Gastroesophageal sphincter (tissue), 4 donors: Measurements from ENCODE around the gene C8G. TPM values are rescaled to one million over a fixed set of nuclear protein-coding genes. Genes with fewer than 3 reads are reported as not detected.

Source experiments
- ATAC-seq: fragments of 150-250 bp; one replicate; pipeline ENCODE4 v1.9.1; 2016; ENCODE audit warnings: mild to moderate bottlenecking, moderate library complexity
- H3K27ac ChIP-seq, 4 donors: fragments of 200-600 bp; sonication (generic) in 3 of 4; 1 replicate in 3 of 4; 2 replicates in 1 of 4; pipeline ENCODE4 v1.5.1; 2016 to 2019
- H3K27me3 ChIP-seq: fragments of 200-600 bp; sonication (generic); one replicate; pipeline ENCODE4 v1.5.1; 2019
- H3K36me3 ChIP-seq, 2 donors: fragments of 200-600 bp; sonication (generic); one replicate each; pipeline ENCODE4 v1.5.1; 2019; ENCODE audit warnings: control low read depth in 1 of 2
- H3K4me1 ChIP-seq, 3 donors: fragments of 200-600 bp; sonication (generic); 1 replicate in 2 of 3; 2 replicates in 1 of 3; pipeline ENCODE4 v1.5.1; 2016 to 2019; ENCODE audit warnings: control low read depth in 2 of 3
- H3K4me3 ChIP-seq, 2 donors: fragments of 200-600 bp; sonication (generic); one replicate each; pipeline ENCODE4 v1.5.1; 2019; ENCODE audit warnings: mild to moderate bottlenecking in 1 of 2, moderate library complexity in 1 of 2
- H3K9me3 ChIP-seq, 3 donors: fragments of 200-600 bp; sonication (generic); one replicate each; pipeline ENCODE4 v1.5.1; 2017 to 2019; ENCODE audit warnings: control low read depth in 2 of 3
- EP300 ChIP-seq: sonication (generic); formaldehyde crosslinking; IDR thresholded peaks from one replicate; pipeline ENCODE4 v1.6.1; 2017; ENCODE audit warnings: antibody characterized with exemption, mild to moderate bottlenecking
- POLR2A ChIP-seq, 2 donors: fragments of 450-650 bp; IDR thresholded peaks; one replicate each; pipeline ENCODE4 v1.6.1; 2017; ENCODE audit warnings: antibody characterized with exemption in 2 of 2, mild to moderate bottlenecking in 2 of 2, moderate library complexity in 1 of 2
- POLR2AphosphoS5 ChIP-seq: sonication (generic); formaldehyde crosslinking; IDR thresholded peaks from one replicate; pipeline ENCODE4 v1.6.1; 2017; ENCODE audit warnings: antibody characterized with exemption
- WGBS, 2 donors: methylation state at CpG; one replicate each; pipeline ENCODE4 v1.1.5; 2018; ENCODE audit warnings: low coverage in 1 of 2; 5-methylcytosine and 5-hydroxymethylcytosine counted together
- total RNA-seq, 4 donors: library from RNA; depleted of rRNA; stranded (reverse); fragments of >200 nt; gene quantifications; one replicate each; pipeline ENCODE4 v1.1.0, GENCODE V29; 2016
- TF ChIP-seq, protein P1 (sequence below), 4 experiments: fragments of 200-600 bp in 2 of 4; fragments of 450-650 bp in 2 of 4; sonication (generic) in 1 of 4; IDR thresholded peaks; one replicate each; pipeline ENCODE4 v1.5.1; 2017 to 2019; ENCODE audit warnings: antibody characterized with exemption in 4 of 4, mild to moderate bottlenecking in 2 of 4, moderate library complexity in 2 of 4

The C8G gene
- total RNA-seq, 4 donors from 2014 or later: not detected

DNA sequence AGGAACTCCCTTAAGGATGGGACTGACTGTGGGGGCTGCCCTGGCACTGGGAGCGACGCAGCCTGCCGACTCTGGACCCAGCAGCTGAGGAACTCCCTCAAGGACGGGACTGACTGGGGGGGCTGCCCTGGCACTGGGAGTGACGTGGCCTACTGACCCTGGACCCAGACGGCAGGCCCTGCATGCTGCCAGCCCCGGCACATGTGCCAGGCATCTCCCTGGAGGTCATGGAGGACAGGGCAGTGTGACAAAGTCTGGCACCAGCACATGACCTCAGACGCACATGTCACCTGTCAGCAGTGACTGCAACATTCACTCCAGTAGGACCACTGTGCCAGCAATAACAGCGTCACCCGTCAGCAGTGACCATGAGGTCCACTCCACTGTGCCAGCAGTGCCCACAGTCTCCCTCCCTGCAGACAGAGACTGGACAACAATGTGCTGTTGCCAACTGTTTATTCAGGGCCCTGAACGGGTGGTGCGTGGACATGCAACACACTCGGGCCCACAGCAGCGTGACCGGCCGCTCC, 5.0 kb upstream of the C8G start:
- H3K27me3 ChIP-seq: no peaks in the 10 kb centered on the region
- no peak overlapping the region for H3K4me3 ChIP-seq
- no peak for ATAC-seq
- WGBS, 2 donors: 75% methylated on average over 2 of the region's 16 CpGs; no CpG with 5 or more reads in 1 of the 2 donors
- TF ChIP-seq POLR2A (IDR thresholded peaks at IDR 0.05) (no peak), POLR2AphosphoS5 (no peak), EP300 (no peak)
- TF ChIP-seq, protein P1, sequence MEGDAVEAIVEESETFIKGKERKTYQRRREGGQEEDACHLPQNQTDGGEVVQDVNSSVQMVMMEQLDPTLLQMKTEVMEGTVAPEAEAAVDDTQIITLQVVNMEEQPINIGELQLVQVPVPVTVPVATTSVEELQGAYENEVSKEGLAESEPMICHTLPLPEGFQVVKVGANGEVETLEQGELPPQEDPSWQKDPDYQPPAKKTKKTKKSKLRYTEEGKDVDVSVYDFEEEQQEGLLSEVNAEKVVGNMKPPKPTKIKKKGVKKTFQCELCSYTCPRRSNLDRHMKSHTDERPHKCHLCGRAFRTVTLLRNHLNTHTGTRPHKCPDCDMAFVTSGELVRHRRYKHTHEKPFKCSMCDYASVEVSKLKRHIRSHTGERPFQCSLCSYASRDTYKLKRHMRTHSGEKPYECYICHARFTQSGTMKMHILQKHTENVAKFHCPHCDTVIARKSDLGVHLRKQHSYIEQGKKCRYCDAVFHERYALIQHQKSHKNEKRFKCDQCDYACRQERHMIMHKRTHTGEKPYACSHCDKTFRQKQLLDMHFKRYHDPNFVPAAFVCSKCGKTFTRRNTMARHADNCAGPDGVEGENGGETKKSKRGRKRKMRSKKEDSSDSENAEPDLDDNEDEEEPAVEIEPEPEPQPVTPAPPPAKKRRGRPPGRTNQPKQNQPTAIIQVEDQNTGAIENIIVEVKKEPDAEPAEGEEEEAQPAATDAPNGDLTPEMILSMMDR (IDR thresholded peaks at IDR 0.05): no peak
- H3K36me3 ChIP-seq: peaks cover 0 to 45% of the 10 kb centered on the region in 2 donors
- H3K27ac ChIP-seq: no peak overlapping the region
- peaks cover 0 to 27% (median 16%) of the 10 kb centered on the region in 3 donors for H3K4me1 ChIP-seq
- H3K9me3 ChIP-seq: no peaks in the 10 kb centered on the region

DNA sequence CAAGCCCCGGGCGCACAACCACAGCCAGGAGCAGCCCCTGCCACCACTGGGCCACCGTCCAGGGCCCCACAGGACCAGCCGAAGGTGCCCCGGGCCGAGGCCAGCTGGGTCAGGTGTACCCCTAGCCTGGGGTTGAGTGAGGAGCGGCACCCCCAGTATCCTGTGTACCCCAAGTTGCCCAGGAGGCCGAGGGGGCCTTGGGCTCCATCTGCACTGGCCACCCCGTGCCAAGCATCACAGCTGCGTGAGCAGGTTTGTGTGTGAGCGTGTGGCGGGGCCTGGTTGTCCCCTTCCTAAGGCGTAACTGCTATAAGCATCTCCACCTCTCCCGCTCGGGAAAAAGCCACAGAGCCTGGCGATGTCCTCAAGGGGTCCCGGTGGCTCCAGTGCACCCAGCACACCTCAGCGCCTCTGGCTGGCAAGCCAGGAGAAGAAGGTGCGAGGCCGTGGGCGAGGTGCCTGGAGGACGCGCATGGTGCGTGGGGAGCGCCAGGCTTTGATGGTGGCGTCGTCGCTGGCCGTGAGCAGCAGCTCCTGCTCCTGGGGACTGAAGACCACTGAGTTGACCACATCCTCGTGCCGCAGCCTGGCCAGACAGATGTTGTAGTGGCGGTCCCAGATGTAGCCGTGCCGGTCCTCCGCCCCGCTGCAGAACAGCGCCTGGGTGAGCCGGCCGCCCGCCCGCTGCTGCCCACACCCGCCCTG, 4.4 kb upstream of the C8G start:
- peaks cover 0 to 45% of the 10 kb centered on the region in 2 donors for H3K36me3 ChIP-seq
- H3K4me1 ChIP-seq: peaks cover 0 to 29% (median 16%) of the 10 kb centered on the region in 3 donors
- no peaks in the 10 kb centered on the region for H3K27me3 ChIP-seq
- no peak overlapping the region for H3K4me3 ChIP-seq
- H3K9me3 ChIP-seq: no peaks in the 10 kb centered on the region
- TF ChIP-seq, protein P1 (IDR thresholded peaks at IDR 0.05): no peak
- TF ChIP-seq EP300 (no peak), POLR2A (IDR thresholded peaks at IDR 0.05) (no peak)
- H3K27ac ChIP-seq: no peak overlapping the region
- WGBS, 2 donors: no CpG with 5 or more reads among the region's 42 CpGs
- no peak for ATAC-seq

DNA sequence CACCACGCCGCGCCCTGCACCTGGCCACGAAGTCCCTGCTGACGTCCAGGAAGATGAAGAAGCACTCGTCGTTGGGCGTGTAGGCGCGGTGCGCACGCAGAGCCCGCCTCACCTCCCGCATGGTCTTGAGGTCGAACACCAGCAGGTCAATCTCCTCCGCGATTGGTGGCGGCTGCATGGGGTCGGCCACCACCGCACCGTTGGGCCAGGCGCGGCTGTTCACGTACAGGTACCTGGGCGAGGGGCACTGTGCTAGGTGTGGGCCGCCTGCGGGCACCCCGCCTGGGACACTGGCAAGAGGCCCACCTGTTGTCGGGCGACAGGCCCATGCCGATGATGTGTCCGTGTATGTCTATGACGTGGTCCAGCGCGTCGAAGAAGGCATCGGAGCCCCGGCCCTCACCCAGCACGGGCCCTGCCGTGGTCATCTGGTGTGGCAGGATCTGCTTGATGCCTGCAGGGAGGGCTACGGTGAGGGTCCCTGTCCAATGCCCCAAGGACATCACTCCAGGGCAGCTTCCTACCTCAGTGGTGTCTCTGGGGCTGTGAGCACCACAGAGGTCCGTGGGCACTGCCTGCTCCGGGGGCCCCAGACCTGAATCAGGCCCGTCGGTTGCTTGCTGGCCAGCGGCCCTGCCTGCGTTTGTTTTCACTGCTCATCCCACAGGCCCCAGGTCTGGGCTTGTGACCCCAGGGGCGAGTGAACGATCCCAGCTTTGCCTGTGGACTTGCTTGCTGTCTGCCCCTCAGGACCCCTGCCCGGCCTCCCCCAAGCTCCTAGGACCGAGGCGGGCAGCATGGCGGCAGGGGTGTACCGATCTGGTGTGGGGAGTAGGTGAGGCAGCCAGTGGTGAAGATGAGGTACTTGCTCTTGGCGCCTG, 3.6 kb upstream of the C8G start:
- TF ChIP-seq POLR2A (IDR thresholded peaks at IDR 0.05) (no peak), EP300 (no peak), POLR2AphosphoS5 (no peak)
- TF ChIP-seq, protein P1 (IDR thresholded peaks at IDR 0.05): no peak
- no peaks in the 10 kb centered on the region for H3K27me3 ChIP-seq
- peaks cover 0 to 45% of the 10 kb centered on the region in 2 donors for H3K36me3 ChIP-seq
- H3K4me1 ChIP-seq: peaks cover 0 to 29% (median 16%) of the 10 kb centered on the region in 3 donors
- H3K27ac ChIP-seq: no peak overlapping the region
- WGBS, 2 donors: no CpG with 5 or more reads among the region's 55 CpGs
- no peaks in the 10 kb centered on the region for H3K9me3 ChIP-seq
- ATAC-seq: no peak
- no peak overlapping the region for H3K4me3 ChIP-seq

DNA sequence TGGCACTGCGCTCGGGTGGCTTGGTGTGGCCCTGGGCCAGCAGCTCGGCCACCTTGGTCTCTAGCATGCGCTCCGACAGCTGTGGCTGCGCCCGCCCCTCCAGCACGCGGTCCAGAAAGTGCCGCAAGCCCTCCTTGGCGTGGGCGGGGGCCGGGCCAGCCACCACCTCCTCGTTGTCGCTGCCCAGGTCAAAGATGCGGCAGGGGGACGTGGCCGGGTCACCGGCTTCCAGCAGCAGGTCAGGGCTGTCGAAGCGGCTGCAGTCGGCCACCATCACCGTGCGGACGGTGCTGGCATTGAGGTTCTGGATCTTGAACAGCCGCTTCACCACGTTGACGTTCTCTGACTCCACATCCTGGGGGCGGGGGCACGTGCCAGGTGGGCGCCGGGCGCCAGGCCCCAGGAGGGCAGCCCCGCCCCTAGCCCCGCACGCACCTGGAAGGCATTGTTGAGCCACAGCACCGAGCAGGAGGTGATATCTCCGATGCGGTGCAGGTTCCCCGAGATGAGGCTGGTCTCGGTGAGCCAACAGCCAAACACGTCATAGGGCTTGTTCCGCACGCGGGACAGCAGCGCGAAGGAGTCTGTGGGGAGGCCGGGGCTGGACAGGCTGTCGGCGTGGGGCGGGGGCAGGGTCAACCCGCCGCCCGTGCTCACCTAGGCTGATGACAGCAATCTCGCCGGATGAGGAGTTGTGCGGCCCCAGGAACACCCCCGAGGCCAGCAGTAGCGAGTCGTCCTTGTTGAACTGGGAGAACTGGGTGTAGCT, 2.7 kb upstream of the C8G start:
- no peak for TF ChIP-seq POLR2AphosphoS5
- TF ChIP-seq POLR2A (IDR thresholded peaks at IDR 0.05): no peak
- TF ChIP-seq EP300: no peak
- TF ChIP-seq, protein P1 (IDR thresholded peaks at IDR 0.05): no peak
- peaks cover 0 to 29% (median 16%) of the 10 kb centered on the region in 3 donors for H3K4me1 ChIP-seq
- peaks cover 0 to 45% of the 10 kb centered on the region in 2 donors for H3K36me3 ChIP-seq
- H3K4me3 ChIP-seq: peak overlapping the region in 1 of 2 donors; percentile 96
- no peak overlapping the region for H3K27ac ChIP-seq
- no peak for ATAC-seq
- no peaks in the 10 kb centered on the region for H3K27me3 ChIP-seq
- WGBS, 2 donors: 75% methylated on average over 6 of the region's 60 CpGs; no CpG with 5 or more reads in 1 of the 2 donors
- H3K9me3 ChIP-seq: no peaks in the 10 kb centered on the region
